SKM-1 (cell line): ENCODE data around the gene AHCYL2.
"Not testable (repeated sequence)": the region's sequence is repeated elsewhere in the genome, so short reads cannot be mapped to it uniquely, and the experiment has no call there.

Source experiments
- DNase-seq: peaks from one replicate; lab custom pipeline; 2025; ENCODE audit not compliant: unreplicated experiment; lab: John Stamatoyannopoulos, UW

The AHCYL2 gene

DNA sequence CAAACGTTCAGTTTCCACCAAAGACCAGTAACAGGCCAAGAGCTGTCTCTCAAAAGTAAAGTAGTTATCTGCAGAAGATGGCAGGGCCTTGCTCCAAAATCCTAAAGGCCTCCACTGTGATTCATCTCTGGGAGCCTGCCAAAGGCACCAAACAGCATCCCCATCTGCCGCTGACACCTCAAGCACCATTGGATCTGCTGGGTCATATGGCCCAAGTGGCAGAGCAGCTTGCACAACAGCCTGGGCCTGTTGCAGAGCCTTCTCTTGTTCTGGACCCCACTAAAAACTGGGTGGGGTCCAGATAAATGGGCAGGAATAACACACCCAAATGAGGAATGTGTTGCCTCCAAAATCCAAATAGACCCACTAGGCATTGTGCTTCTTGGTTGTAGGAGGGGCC is 222.1 kb downstream of the AHCYL2 start:
- not testable (repeated sequence) for DNase-seq

DNA sequence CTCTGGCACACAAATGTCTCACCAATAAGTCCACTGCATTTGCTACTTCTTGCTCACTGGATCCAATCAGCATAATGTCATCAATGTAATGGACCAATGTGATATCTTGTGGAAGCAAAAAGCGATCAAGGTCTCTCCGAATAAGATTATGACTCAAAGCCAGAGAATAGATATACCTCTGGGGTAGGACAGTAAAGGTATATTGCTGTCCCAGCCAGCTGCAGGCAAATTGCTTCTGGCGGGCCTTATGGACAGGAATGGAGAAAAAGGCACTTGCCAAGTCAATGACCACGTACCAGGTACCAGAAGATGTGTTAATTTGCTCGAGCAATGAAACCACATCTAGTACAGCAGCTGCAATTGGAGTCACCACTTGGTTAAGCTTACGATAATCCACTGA is 222.6 kb downstream of the AHCYL2 start:
- not testable (repeated sequence) for DNase-seq

DNA sequence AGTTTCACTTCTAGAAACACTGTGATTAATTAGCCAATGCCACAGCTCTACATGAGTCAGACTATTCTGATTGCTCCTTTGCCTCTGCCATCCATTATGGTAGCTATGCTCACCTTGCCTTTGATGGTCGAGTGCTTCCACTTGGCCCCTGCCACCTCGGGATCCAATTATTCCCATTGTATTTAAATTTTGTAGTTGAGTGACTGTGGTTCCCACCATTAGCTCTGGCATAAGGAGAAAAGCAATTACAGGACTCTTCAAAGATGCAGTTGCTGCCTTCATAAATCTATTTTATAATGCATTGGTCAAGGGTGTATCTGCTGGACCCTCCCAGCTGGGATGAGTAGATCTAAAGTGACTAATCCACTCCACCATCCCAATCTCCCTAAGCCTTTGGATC is 223.8 kb downstream of the AHCYL2 start:
- DNase-seq: not testable (repeated sequence)

DNA sequence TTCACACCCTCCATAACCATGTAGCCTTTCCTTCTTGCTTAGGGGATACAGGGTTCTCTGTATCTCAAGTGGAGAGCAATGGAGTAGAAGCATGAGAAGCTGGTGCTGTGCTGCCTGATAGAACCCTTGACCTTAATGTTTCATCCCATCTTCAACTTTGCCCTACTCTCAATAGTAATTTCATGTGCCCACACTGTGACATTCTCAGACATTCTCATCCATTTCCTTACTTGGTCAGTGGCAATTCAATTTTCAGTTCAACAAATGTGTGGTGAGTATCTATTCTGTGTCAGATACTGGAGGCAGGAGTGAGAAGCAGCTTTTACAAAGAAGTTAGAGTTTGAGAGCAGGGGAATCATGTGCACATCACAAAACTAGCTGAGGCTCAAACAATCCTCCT is 225.5 kb downstream of the AHCYL2 start:
- DNase-seq: no peak

DNA sequence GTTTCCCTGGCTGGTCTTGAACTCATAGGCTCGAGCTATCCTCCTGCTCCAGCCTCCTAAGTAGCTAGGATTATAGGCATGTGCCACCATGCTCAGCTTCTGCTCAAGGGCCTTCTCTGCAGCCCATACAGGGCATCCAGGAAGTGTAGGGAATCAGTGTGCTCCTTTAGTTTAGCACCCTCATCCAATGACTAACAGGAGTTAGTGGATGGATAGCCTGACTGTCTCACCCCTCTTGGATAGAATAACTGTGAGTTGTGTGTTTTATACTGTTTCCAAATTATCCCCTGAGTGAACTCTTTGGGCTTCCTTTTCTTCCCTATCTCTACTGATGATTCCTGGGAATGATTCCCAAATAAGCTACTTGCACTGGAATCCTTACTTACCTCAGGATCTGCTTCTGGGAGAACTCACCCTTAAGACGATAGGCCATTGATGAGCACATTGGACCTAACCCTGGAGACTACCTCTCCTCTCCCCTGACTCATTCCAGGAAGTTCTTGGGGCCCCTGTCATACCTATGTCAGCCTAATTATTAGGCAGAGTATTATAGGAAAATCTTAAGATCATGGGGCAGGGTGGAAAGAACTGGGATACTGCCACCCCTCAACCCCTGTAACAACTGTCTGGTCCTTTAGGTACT is 227.9 kb downstream of the AHCYL2 start:
- DNase-seq: no peak

DNA sequence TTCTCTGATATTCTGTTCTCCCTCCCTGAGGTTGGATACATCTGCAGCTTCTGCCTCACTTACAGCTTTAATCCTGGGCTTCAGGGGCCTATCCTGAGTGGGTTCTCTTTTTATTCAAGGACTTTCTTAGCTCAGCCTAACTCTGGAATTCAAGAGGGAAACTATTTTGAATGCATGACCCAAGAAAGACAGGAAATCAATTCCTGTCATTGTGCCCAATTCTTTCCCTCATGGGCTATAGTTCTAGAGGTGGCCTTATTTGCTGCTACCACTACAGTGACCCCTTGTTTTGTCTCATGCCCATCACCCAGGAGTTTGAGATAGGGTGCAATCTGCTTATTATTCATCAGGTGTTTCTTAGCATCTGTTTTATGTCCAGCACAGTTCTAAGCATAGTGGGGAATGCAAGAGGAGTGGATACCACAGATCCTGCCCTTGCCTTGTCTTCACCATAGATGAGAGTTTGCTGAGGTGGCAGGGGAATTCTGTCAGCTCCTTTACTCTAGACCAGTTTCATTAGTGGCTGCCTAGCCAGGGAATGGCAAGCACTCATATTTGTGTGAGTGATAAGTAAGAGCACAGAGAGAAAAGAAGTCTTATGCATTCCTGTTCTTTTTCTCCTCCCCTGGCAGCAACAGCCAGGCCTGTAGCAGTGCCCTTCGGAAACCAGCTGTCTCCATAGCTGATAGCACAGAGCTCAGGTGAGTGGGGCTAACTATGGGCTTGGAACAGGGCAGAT is 228.8 kb downstream of the AHCYL2 start:
- DNase-seq: no peak

DNA sequence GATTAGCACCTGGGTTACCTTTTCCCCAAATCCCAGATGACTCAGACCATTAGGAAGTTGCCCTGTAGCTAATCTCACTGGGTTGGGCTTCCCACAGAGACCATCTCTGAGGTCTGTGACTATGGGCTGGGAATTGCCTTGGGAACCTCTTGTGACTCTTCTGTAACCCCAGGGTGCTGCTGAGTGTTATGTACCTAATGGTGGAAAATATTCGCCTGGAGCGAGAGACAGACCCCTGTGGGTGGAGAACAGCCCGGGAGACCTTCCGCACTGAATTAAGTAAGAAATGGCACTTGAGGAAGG is 229.4 kb downstream of the AHCYL2 start:
- no peak for DNase-seq

DNA sequence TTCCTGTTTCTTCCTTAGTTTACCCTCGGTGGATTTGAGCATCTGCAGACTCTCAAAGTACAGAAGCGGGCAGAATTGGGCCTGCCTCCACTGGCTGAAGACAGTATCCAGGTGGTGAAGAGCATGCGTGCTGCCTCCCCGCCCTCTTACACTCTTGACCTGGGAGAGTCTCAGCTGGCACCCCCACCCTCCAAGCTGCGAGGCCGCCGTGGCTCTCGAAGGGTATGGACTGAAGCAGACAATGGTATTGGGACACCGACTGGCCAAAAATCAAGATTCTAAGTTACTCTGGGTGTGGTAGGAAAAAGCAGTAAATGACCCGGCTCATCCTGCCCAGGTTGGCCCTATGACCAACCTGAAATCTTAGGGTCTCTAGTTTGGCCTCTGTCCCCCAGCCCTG is 231.6 kb downstream of the AHCYL2 start:
- no peak for DNase-seq

DNA sequence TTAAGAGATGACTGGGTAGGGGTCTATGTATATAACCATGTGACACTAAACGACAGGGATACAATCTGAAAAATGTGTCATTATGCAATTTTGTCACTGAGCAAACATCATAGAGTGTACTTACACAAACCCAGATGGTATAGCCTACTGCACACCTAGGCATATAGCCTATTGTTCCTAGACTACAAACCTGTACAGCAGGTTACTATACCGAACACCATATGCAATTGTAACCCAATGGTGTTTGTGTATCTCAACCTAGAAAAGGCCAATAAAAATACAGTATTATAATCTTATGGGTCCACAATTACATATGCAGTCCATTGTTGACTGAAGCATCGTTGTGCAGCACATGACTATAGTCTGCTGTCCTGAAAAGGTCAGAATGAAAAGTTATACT is 232.3 kb downstream of the AHCYL2 start:
- DNase-seq: no peak

DNA sequence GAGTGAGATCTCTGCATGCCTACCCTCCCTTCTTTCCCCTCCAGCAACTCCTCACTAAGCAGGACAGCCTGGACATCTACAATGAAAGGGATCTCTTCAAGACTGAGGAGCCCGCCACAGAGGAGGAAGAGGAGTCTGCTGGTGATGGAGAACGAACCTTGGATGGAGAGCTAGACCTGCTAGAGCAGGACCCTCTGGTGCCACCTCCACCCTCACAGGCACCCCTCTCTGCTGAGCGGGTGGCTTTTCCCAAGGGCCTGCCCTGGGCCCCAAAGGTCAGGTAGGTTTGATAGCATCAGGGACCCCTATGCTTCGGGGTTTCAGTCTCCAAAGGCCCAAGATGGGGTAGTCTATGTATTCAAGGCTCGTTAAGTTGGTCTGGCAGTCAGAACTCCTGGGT is 233.3 kb downstream of the AHCYL2 start:
- DNase-seq: no peak

DNA sequence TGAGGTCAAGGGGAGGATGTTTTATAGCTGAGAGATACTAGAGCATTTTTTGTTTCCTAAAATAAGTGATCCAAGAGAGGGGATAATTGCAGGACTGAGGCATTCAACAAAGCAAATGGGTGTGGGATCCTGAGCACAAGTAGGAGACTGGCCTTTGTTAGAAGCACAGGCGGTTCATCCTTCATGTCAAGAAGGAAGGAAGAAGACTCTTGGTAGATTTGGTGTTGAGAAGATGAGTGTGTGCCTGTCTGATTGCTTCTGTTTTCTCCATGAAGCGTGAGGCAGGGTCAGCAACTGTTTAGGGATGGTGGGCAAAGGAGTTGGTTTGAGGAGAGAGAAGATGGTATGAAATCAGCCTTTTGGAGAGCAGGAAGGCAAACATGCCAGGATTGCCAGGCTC is 237.0 kb downstream of the AHCYL2 start:
- DNase-seq: no peak

DNA sequence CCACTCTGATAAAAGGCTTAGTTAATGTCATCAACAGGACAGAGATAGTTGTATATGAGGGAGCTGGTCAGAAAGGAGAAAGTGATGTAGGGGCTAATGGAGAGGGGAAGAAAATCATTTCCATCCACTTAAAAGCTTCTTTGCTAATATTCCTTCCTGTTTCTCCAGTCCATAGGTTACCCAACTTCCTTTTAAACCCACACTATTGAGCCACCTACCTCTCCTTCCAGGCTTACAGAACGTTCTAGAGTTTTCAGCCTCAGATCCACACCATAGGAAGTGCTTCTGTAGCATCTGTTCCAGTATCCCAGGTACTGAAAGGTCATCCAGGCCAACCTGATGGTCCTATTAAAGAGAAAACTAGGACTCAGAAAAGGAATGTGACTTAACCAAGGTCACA is 237.6 kb downstream of the AHCYL2 start:
- peak; percentile 68 for DNase-seq

DNA sequence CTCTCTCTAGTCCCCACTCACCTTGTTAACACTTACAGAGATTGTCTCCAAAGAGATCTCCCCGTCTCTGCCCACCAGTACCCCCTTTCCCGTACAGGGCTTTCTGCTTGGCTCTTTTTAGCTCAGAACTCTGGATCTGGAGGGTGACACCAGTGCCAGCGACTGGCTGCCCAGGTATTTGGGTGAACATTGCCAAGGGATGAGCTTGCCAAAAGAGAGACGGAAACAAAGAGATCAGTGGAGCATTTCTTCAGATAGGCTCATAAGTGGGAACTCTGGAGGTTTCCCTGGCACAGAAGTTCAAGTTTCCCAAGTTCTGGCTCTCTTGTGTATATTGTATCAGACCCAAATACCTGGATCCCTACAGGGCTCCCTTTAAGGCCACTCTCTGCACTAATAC is 239.4 kb downstream of the AHCYL2 start:
- DNase-seq: no peak

DNA sequence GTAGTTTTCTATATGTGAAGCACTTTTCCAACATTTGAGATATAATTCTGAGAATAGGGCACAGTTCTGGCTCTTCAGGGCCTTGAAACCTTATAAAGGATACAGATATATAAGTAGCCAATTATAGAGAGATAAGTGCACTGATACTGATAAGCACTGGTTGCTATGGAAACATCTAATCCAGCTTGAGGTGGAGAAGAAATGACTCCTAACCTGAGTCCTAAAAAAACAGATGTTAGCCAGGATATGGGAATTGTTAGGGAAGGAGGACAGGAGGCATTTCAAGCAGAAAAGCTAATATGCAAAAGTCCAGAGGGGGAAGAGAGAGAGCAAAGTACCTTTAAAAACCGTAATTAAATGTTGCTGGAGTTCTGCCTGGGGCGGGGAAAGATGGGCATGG is 240.2 kb downstream of the AHCYL2 start:
- no peak for DNase-seq

DNA sequence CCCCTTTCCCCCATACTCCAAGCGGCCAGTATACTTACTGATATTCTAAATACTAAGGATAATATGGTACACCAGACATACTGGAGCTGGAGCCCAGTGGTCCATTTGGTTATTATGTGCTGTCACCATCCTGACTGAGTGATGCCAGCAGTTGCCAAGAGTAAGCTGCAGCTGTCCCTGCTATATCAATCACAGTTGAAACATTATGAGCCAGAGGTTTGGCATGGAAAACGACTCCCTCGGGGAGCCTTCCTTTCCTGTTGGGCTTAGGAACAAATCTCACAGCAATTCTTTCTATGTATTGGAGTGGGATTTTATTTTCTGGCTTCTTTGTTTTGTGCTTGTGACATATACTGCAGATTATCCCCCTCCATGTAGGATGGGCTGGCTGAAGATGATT is 242.0 kb downstream of the AHCYL2 start:
- DNase-seq: no peak

DNA sequence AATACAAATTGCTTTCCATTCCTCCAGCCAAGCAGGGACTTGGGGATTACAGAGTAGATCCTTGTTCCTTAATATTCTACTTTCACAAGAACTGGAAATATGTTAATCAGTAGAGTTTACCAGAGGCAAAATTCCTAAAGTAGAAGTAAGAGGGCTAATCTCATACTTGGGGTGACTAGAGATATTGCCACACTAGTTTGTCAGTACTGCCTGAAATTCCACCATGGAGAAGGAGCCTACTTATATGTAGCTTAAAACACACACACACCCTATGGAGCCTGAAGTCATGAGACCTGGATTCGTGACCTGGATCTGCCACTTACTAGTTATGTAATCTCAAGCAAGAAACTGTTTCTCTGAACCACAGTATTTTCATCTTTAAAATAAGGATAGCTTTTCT is 243.3 kb downstream of the AHCYL2 start:
- no peak for DNase-seq

DNA sequence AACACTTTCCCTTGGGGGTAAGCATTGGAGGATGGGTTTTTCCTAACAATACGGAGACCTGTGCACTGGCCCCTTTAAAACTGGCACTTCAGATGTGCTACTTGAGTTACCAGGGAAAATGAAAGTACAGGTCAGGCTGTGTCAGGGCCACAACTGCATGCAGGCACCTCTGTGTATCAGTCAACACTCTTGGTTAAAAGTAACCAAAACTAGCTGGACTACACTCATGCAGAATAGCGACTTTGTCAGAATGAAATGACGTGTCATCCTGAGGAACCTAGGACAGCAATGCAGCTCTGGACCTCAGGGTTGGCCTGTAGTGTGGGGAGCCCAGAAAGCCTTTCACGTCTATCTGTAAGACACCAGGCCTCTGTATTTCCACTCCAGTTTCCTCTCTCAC is 243.7 kb downstream of the AHCYL2 start:
- DNase-seq: no peak

DNA sequence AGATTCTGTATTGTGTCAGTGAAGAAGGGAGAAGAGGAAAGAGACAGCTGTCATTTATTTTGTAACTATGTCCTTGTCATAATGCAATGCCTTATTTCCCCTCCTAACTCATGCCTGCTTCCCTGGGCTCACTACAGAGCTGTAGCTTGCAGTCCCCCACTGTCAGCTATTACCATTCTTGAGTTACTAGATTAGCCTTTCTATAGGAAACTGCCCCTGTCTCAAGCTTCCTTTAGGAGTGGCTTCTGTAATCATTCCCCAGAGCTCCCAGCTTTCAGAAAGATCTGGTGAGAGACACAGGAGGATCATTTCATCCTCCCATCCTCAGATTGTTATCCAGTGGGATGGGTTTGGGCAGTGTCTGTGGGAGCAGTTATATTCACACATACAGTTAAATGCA is 245.1 kb downstream of the AHCYL2 start:
- no peak for DNase-seq

DNA sequence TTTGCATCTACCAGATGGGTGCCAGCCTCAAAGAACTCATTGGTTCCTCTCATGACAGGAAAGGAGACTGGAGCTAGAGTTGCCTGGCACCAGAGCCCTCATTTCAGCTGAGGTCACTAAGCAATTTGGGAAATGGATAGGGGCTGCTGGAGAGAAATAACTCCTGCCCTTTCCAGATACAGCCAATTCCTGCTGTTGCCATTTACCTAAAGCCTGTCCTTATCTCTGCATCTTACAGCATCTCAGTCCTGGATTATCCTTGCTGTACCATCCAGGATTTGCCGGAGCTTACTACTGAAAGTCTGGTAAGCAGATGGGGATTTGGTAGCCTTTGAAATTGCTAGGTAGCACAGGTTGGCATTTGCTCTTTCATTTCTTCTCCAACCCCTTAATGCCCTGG is 245.6 kb downstream of the AHCYL2 start:
- DNase-seq: no peak

DNA sequence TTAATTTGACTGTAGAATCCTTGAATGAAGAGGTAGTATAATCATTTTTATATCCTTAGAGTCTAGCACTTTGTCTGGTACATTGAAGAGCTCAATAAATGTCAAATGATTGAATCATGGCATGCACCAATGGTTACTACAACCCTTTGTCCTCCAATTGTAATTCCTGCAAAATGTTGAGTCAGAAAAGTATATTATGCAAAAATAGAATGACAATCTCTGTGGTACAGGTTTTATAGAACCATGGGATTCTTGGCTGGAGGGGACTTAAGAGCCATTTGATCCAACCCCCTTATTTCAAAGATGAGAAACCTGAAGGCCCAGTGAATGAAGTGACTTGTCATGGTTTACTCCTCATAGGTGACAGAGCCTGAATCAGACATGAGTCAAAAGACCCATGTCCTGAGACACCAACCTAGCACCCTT is 246.6 kb downstream of the AHCYL2 start:
- no peak for DNase-seq

DNA sequence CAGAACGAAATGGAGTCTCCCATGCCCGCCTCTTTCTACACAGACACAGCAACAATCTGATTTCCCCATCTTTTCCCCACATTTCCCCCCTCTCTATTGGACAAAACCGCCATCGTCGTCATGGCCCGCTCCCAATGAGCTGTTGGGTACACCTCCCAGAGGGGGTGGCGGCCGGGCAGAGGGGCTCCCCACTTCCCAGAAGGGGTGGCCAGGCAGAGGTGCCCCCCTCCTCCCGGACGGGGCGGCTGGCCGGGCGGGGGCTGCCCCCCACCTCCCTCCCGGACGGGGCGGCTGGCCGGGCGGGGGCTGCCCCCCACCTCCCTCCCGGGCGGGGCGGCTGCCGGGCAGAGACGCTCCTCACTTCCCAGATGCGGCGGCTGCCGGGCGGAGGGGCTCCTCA is 251.1 kb downstream of the AHCYL2 start:
- DNase-seq: not testable (repeated sequence)

DNA sequence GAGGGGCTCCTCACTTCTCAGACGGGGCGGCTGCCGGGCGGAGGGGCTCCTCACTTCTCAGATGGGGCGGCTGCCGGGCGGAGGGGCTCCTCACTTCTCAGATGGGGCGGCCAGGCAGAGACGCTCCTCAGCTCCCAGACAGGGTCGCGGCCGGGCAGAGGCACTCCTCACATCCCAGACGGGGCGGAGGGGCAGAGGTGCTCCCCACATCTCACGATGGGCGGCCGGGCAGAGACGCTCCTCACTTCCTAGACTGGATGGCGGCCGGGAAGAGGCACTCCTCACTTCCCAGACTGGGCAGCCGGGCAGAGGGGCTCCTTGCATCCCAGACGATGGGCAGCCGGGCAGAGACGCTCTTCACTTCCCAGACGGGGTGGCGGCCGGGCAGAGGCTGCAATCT is 251.6 kb downstream of the AHCYL2 start:
- not testable (repeated sequence) for DNase-seq
